ENCODE data around the gene PRXL2B. TPM values are rescaled to one million over a fixed set of nuclear protein-coding genes. Genes with fewer than 3 reads are reported as not detected.

PRXL2B gene
- total and polyA plus RNA-seq, 2 donors (not counting 1 experiment from before 2014, with no cell fraction given): 11.7 to 13.8 TPM

GRCh38 chr1:2570332-2570731 is 16.2 kb upstream of the PRXL2B start:
- Histone ChIP-seq H3K4me1 (ENCODE audit: control insufficient read depth, extremely low read depth, insufficient read depth, low read length) (no peaks in the 10 kb centered on the region), H3K79me2 (ENCODE audit: control insufficient read depth, insufficient read depth, low read length) (no peaks in the 10 kb centered on the region), H3K36me3 (ENCODE audit: control insufficient read depth, insufficient read depth, low read length) (no peaks in the 10 kb centered on the region), H3K4me2 (ENCODE audit: extremely low read depth, insufficient read depth, low read length) (no peak overlapping the region), H3K9me3 (ENCODE audit: control insufficient read depth, insufficient read depth, low read depth, low read length) (no peaks in the 10 kb centered on the region), H3K9ac (ENCODE audit: insufficient read depth, low read length) (no peak overlapping the region), H2AFZ (ENCODE audit: low read length) (no peak overlapping the region), H4K20me1 (ENCODE audit: control insufficient read depth, extremely low read depth, insufficient read depth, low read length) (no peaks in the 10 kb centered on the region), H3K27ac (ENCODE audit: insufficient read depth, low read length) (no peak overlapping the region), H3K27me3 (ENCODE audit: control insufficient read depth, insufficient read depth, low read length) (peaks cover 6% of the 10 kb centered on the region), H3K4me3 (replicated peaks in 1 of 4; ENCODE audit: control extremely low read depth in 1 of 4, insufficient read depth in 1 of 4, low read depth in 3 of 4, low read length in 4 of 4) (no peak overlapping the region)
- DNase-seq (ENCODE audit: low read depth in 2 of 2): no peak
- no peak for TF ChIP-seq EZH2 (IDR thresholded peaks at IDR 0.05; ENCODE audit: low read length, missing control alignments)
- no peak for TF ChIP-seq CTCF (conservative IDR thresholded peaks at IDR 0.05 in 1 of 2, IDR thresholded peaks at IDR 0.05 in 1 of 2; ENCODE audit: low read depth in 1 of 2, low read length in 2 of 2)

- no peak overlapping the region for H3K9ac ChIP-seq (ENCODE audit: insufficient read depth, low read length)
Measured at GRCh38 chr1:2571348-2571747, 15.2 kb upstream of the PRXL2B start.

GRCh38 chr1:2573250-2573920 is 13.2 kb upstream of the PRXL2B start:
- Histone ChIP-seq H3K4me3 (replicated peaks in 1 of 4; ENCODE audit: control extremely low read depth in 1 of 4, insufficient read depth in 1 of 4, low read depth in 3 of 4, low read length in 4 of 4) (no peak overlapping the region), H3K4me1 (ENCODE audit: control insufficient read depth, extremely low read depth, insufficient read depth, low read length) (peaks cover 2% of the 10 kb centered on the region), H3K36me3 (ENCODE audit: control insufficient read depth, insufficient read depth, low read length) (no peaks in the 10 kb centered on the region), H3K4me2 (ENCODE audit: extremely low read depth, insufficient read depth, low read length) (no peak overlapping the region), H2AFZ (ENCODE audit: low read length) (no peak overlapping the region), H3K27ac (ENCODE audit: insufficient read depth, low read length) (no peak overlapping the region), H3K9me3 (ENCODE audit: control insufficient read depth, insufficient read depth, low read depth, low read length) (no peaks in the 10 kb centered on the region), H4K20me1 (ENCODE audit: control insufficient read depth, extremely low read depth, insufficient read depth, low read length) (no peaks in the 10 kb centered on the region), H3K27me3 (ENCODE audit: control insufficient read depth, insufficient read depth, low read length) (peaks cover 6% of the 10 kb centered on the region), H3K9ac (ENCODE audit: insufficient read depth, low read length) (no peak overlapping the region), H3K79me2 (ENCODE audit: control insufficient read depth, insufficient read depth, low read length) (no peaks in the 10 kb centered on the region)
- TF ChIP-seq EZH2 (IDR thresholded peaks at IDR 0.05; ENCODE audit: low read length, missing control alignments): no peak
- no peak for TF ChIP-seq CTCF (conservative IDR thresholded peaks at IDR 0.05 in 1 of 2, IDR thresholded peaks at IDR 0.05 in 1 of 2; ENCODE audit: low read depth in 1 of 2, low read length in 2 of 2)
- DNase-seq (ENCODE audit: low read depth in 2 of 2): no peak

More at GRCh38 chr1:2571348-2571747, 15.2 kb upstream of the PRXL2B start:
- H3K27me3 ChIP-seq (ENCODE audit: control insufficient read depth, insufficient read depth, low read length): peaks cover 6% of the 10 kb centered on the region
- no peaks in the 10 kb centered on the region for H3K79me2 ChIP-seq (ENCODE audit: control insufficient read depth, insufficient read depth, low read length)
- H3K9me3 ChIP-seq (ENCODE audit: control insufficient read depth, insufficient read depth, low read depth, low read length): no peaks in the 10 kb centered on the region
- H2AFZ ChIP-seq (ENCODE audit: low read length): no peak overlapping the region
- H3K4me3 ChIP-seq (replicated peaks in 1 of 4; ENCODE audit: control extremely low read depth in 1 of 4, insufficient read depth in 1 of 4, low read depth in 3 of 4, low read length in 4 of 4): no peak overlapping the region
- H3K27ac ChIP-seq (ENCODE audit: insufficient read depth, low read length): no peak overlapping the region
- no peak for DNase-seq (ENCODE audit: low read depth in 2 of 2)
- TF ChIP-seq CTCF (conservative IDR thresholded peaks at IDR 0.05 in 1 of 2, IDR thresholded peaks at IDR 0.05 in 1 of 2; ENCODE audit: low read depth in 1 of 2, low read length in 2 of 2): no peak
- no peak for TF ChIP-seq EZH2 (IDR thresholded peaks at IDR 0.05; ENCODE audit: low read length, missing control alignments)
- no peaks in the 10 kb centered on the region for H3K4me1 ChIP-seq (ENCODE audit: control insufficient read depth, extremely low read depth, insufficient read depth, low read length)
- no peaks in the 10 kb centered on the region for H4K20me1 ChIP-seq (ENCODE audit: control insufficient read depth, extremely low read depth, insufficient read depth, low read length)
- no peak overlapping the region for H3K4me2 ChIP-seq (ENCODE audit: extremely low read depth, insufficient read depth, low read length)
- no peaks in the 10 kb centered on the region for H3K36me3 ChIP-seq (ENCODE audit: control insufficient read depth, insufficient read depth, low read length)
